Chondrocyte (in vitro differentiated cells): ENCODE measurements around the gene CYP27B1. TPM values are rescaled to one million over a fixed set of nuclear protein-coding genes. Genes with fewer than 3 reads are reported as not detected.

Source experiments
- DNase-seq: peaks from one replicate; pipeline ENCODE4 v3.0.0; 2021; ENCODE audit warnings: mixed read lengths, low spot score
- H3K27ac Mint-ChIP-seq: one replicate; pipeline ENCODE4 v1.8.0; 2021; ENCODE audit warnings: mild to moderate bottlenecking, moderate library complexity, mixed read lengths; ENCODE audit not compliant: unreplicated experiment
- H3K27me3 Mint-ChIP-seq: 2 replicates; pipeline ENCODE4 v1.8.0; 2021; ENCODE audit warnings: low read depth, mixed read lengths
- H3K36me3 Mint-ChIP-seq: 2 replicates; pipeline ENCODE4 v1.8.0; 2021; ENCODE audit warnings: low read depth, mixed read lengths
- H3K4me1 Mint-ChIP-seq: 2 replicates; pipeline ENCODE4 v1.8.0; 2021; ENCODE audit warnings: low read depth, mild to moderate bottlenecking, mixed read lengths
- H3K4me3 Mint-ChIP-seq: one replicate; pipeline ENCODE4 v1.8.0; 2021; ENCODE audit warnings: mild to moderate bottlenecking, moderate library complexity, mixed read lengths; ENCODE audit not compliant: unreplicated experiment
- H3K9me3 Mint-ChIP-seq: 2 replicates; pipeline ENCODE4 v1.8.0; 2021; ENCODE audit warnings: low read depth, mixed read lengths
- long read RNA-seq: library from polyadenylated mRNA; stranded (forward); transcript quantifications from one replicate; pipeline ENCODE4 v2.0.0, GENCODE V29; 2021
- total RNA-seq: library from RNA; stranded (reverse); gene quantifications from 3 replicates; pipeline ENCODE4 v1.2.1, GENCODE V29; 2021
- TF ChIP-seq, protein P1 (sequence below): fragments of 200-600 bp; sonication (generic); IDR thresholded peaks from 2 replicates; pipeline ENCODE4 v1.5.0; 2021; ENCODE audit warnings: antibody characterized with exemption, mild to moderate bottlenecking, moderate library complexity

Gene CYP27B1, protein sequence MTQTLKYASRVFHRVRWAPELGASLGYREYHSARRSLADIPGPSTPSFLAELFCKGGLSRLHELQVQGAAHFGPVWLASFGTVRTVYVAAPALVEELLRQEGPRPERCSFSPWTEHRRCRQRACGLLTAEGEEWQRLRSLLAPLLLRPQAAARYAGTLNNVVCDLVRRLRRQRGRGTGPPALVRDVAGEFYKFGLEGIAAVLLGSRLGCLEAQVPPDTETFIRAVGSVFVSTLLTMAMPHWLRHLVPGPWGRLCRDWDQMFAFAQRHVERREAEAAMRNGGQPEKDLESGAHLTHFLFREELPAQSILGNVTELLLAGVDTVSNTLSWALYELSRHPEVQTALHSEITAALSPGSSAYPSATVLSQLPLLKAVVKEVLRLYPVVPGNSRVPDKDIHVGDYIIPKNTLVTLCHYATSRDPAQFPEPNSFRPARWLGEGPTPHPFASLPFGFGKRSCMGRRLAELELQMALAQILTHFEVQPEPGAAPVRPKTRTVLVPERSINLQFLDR
- total RNA-seq: 2.1 to 3.2 TPM (median 2.3 TPM) in 3 replicates
- long read RNA-seq, partial matches to known transcripts: 4 of 11 reads
- long read RNA-seq, other reads (novel, unspliced or antisense): 7 of 11 reads

DNA sequence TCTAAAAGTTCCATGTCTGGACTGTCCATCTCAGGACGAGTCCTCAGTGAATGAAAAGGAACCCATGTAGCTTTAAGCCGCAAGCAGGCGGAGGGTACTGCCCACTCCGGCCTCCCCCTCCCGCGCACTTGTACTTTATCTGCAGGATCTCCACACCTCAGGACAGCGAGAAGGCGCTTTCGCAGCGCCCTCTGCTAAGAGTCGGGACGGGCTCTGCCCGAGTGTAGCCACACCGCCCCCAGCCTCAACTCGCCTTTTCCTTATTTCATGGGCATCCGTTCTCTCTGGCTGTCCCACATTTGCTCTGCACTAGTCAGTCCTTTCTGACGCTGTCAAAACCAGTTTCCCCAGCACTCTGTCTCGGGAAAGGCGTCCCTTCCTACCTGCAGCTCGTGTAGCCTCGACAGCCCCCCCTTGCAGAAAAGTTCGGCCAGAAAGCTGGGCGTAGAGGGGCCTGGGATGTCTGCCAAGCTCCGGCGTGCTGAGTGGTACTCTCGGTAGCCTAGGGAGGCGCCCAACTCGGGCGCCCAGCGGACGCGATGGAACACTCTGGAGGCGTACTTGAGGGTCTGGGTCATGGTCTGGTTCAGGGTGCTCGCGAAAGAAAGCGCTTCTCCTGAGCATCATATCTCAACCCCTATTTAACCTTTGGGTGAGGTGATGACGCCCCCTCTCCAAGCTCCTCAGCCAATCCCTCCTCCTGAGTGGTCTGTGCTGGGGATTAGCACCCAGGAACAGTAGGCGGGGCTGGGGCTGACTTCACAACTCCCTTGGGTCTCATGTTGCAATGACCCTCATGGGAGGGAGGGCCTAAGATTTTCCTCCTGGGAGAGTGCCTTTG is at the start of gene CYP27B1:
Gene CYP27B1, minus strand, starts transcription at position 615 of the 841 bp plus-strand sequence. Its CDS starts 37 bp downstream, at position 578.
- DNase-seq: no peak
- H3K27me3 Mint-ChIP-seq: peaks cover 34% of the 10 kb centered on the region

DNA sequence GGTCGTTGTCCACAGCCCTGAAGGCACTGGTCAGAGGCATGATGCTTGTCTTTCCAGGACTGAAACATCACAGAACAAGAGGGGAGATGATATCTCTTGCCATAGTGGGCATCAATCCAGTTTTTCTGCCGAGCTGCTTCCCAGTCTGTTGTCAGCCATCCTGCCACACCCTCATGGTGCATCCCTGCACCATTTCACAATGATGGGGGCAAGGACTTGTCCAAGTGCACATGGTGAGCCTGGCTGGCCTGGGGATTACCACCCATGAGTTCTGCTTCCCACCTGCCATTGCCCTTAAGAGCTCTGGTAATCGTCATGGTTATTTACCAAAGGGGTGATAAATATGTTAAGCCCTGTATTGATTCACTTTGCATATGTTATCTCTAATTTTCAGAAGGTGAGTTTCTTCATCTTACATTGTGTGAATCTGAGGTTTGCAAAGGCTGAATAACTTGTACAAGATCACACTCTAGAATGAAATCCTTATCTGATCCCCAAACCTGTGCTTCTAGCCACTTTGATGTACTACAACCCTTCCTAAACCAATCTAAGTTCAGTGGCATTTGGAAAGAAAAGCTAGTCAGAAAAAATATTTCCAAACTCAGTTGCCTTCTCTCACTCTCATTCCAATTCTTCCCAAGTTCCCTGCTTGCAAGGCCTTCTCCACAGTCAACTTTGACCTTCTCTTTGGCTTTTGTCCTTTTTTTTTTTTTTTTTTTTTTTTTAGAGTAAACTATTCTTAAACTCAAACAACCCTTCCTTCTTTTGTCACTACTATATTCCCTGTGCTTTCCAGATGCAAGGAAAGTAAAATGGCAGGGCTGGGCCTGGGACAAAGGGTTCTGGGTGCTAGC is 49.4 kb upstream of the CYP27B1 start:
- peaks cover 13% of the 10 kb centered on the region for H3K36me3 Mint-ChIP-seq
- TF ChIP-seq, protein P1, sequence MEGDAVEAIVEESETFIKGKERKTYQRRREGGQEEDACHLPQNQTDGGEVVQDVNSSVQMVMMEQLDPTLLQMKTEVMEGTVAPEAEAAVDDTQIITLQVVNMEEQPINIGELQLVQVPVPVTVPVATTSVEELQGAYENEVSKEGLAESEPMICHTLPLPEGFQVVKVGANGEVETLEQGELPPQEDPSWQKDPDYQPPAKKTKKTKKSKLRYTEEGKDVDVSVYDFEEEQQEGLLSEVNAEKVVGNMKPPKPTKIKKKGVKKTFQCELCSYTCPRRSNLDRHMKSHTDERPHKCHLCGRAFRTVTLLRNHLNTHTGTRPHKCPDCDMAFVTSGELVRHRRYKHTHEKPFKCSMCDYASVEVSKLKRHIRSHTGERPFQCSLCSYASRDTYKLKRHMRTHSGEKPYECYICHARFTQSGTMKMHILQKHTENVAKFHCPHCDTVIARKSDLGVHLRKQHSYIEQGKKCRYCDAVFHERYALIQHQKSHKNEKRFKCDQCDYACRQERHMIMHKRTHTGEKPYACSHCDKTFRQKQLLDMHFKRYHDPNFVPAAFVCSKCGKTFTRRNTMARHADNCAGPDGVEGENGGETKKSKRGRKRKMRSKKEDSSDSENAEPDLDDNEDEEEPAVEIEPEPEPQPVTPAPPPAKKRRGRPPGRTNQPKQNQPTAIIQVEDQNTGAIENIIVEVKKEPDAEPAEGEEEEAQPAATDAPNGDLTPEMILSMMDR: no peak
- DNase-seq: no peak
- no peaks in the 10 kb centered on the region for H3K9me3 Mint-ChIP-seq
- no peak overlapping the region for H3K27ac Mint-ChIP-seq
- H3K4me3 Mint-ChIP-seq: no peak overlapping the region
- no peaks in the 10 kb centered on the region for H3K27me3 Mint-ChIP-seq
- H3K4me1 Mint-ChIP-seq: peaks cover 8% of the 10 kb centered on the region

More for the DNA sequence above, at the start of gene CYP27B1:
- H3K27ac Mint-ChIP-seq: peak within 1 kb of the TSS; percentile 61
- peaks cover 18% of the 10 kb centered on the region for H3K36me3 Mint-ChIP-seq
- TF ChIP-seq, protein P1: peak; percentile 9
- H3K9me3 Mint-ChIP-seq: no peaks in the 10 kb centered on the region
- H3K4me1 Mint-ChIP-seq: peaks cover 33% of the 10 kb centered on the region
- peak within 1 kb of the TSS; percentile 71 for H3K4me3 Mint-ChIP-seq

DNA sequence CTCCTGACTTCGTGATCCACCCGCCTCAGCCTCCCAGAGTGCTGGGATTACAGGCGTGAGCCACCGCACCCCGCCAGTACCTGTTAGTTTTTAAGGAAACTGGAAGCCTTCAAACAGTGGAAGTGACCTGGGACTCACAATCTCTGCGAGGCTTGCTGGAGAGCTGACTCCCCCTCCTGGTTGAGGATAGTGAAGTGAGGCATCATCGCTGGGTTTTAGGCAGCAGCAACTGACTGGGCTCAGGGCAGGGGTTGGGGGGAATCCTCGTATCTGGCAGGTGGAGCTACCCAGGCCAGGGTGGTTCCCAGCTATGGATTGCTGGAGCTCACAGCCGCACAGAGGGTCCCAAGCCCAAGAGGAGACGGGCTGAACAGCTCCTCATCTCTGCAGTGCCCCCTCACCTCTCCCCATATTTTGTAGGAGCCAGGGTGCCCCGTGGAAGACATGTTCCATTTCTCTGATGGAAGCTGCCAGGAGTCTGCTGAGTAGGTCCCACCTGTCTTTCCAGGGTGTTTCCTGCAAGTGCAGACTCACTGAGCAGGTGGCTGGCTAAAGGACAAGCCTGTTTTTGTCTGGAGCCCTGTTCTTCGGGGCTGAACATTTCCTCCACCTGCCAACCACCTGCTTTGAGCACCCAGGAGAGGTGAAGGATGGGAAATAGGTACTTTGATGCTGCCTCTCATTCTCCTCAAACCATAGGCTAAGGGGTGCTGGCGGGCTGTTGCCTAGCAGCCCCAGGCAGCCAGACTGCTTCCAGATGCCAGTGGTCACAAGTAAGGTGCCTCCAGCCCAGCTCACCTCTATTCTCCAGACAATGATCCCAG is 48.5 kb upstream of the CYP27B1 start:
- Mint-ChIP-seq H3K27me3 (no peaks in the 10 kb centered on the region), H3K4me3 (no peak overlapping the region), H3K4me1 (peaks cover 12% of the 10 kb centered on the region), H3K36me3 (peaks cover 9% of the 10 kb centered on the region), H3K9me3 (no peaks in the 10 kb centered on the region), H3K27ac (no peak overlapping the region)
- TF ChIP-seq, protein P1: peak; percentile 26
- DNase-seq: peak; percentile 55

DNA sequence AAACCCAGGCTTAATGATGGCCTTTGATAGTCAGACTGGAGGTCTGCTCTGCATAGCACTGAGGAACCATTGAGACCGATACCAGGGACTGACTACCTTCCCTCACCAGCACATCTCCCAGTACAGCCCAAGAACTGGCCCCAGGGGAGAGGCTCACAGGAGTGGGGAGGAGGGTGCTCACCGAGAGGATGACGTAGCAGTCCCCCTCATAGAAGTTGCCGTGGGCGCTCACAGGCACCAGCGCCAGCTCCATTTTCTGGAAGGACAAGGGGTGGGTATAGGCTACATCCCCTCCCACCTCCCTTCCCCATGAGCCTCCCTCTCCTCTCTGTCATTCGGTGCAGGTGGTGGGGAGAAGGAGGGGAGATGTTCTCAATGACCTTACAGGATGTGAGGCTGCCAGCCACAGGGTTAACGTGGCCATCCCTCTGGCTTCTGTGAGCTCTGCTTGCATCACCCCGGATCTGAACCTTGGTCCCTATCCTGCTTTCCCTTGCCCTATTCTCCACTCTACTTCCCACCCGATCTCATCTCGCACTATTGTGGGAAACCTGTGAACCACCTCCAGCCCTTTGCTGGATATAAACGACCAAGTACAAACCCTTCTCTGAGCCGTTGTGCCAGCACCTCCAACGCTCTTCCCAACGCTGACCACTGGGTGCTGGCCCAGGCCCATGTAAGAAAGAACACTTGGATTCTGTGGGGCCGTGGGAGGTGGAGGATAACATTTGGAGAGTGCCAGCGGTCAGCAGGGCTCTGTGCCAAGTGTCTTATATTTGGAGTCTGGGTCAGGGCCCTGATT is 47.3 kb upstream of the CYP27B1 start:
- H3K9me3 Mint-ChIP-seq: no peaks in the 10 kb centered on the region
- peaks cover 12% of the 10 kb centered on the region for H3K36me3 Mint-ChIP-seq
- peaks cover 12% of the 10 kb centered on the region for H3K4me1 Mint-ChIP-seq
- H3K4me3 Mint-ChIP-seq: no peak overlapping the region
- peak; percentile 51 for DNase-seq
- H3K27ac Mint-ChIP-seq: peak overlapping the region; percentile 61
- H3K27me3 Mint-ChIP-seq: no peaks in the 10 kb centered on the region
- TF ChIP-seq, protein P1: no peak
